OCI-LY7 (cell line): ENCODE measurements around the gene CORO6. TPM values are rescaled to one million over a fixed set of nuclear protein-coding genes. Genes with fewer than 3 reads are reported as not detected.

ENCODE experiments used
- BruUV-seq: library from RNA; stranded (reverse); fragments of 400-500 nt; replicated peaks from 2 replicates; lab custom pipeline; 2021; lab: Mats Ljungman, UMichigan
- CTCF ChIA-PET: fragments of 300-600 bp; sonication (Branson Sonifier 250); formaldehyde crosslinking; loops from one replicate; lab custom pipeline; 2022; ENCODE audit warnings: antibody characterized with exemption; ENCODE audit not compliant: unreplicated experiment; lab: Charles Lee
- POLR2A ChIA-PET: fragments of 300-600 bp; sonication (Branson Sonifier 250); formaldehyde crosslinking; loops from one replicate; lab custom pipeline; 2022; ENCODE audit warnings: antibody characterized with exemption; lab: Charles Lee
- DNase-seq: peaks from one replicate; pipeline ENCODE4 v3.0.0-alpha.2; 2015; ENCODE audit warnings: low spot score
- H2AFZ ChIP-seq: fragments of 200-600 bp; sonication (generic), shearing (Covaris generic); 2 replicates; pipeline ENCODE4 v1.6.1; 2014; ENCODE audit warnings: mild to moderate bottlenecking, antibody characterized with exemption, low read length, moderate library complexity
- H3K27ac ChIP-seq: fragments of 200-600 bp; sonication (generic); 2 replicates; pipeline ENCODE4 v1.5.1; 2014; ENCODE audit warnings: mixed run types, low read depth, mild to moderate bottlenecking, moderate library complexity, low read length, inconsistent platforms; ENCODE audit not compliant: poor library complexity, severe bottlenecking
- H3K36me3 ChIP-seq: fragments of 200-600 bp; sonication (generic); 2 replicates; pipeline ENCODE4 v1.6.1; 2014; ENCODE audit warnings: mild to moderate bottlenecking, antibody characterized with exemption, low read length, moderate library complexity, mixed read lengths; ENCODE audit not compliant: insufficient read depth
- H3K4me1 ChIP-seq: fragments of 200-600 bp; sonication (generic); 2 replicates; pipeline ENCODE4 v1.5.1; 2014; ENCODE audit warnings: mild to moderate bottlenecking, low read length; ENCODE audit not compliant: insufficient read depth, poor library complexity, severe bottlenecking
- H3K4me2 ChIP-seq: fragments of 200-600 bp; sonication (generic); 2 replicates; pipeline ENCODE4 v1.6.1; 2014; ENCODE audit warnings: mild to moderate bottlenecking, low read length
- H3K4me3 ChIP-seq: fragments of 200-600 bp; sonication (generic); 2 replicates; pipeline ENCODE4 v1.5.1; 2014; ENCODE audit warnings: mild to moderate bottlenecking, low read depth, low read length; ENCODE audit not compliant: poor library complexity, severe bottlenecking
- H3K79me2 ChIP-seq: fragments of 200-600 bp; sonication (generic); 2 replicates; pipeline ENCODE4 v1.6.1; 2016; ENCODE audit warnings: low read depth, mild to moderate bottlenecking, low read length, moderate library complexity, mixed read lengths; ENCODE audit not compliant: insufficient read depth
- H3K9me2 ChIP-seq: fragments of 200-600 bp; sonication (generic); 2 replicates; pipeline ENCODE4 v1.6.1; 2016; ENCODE audit warnings: mild to moderate bottlenecking, low read length, mixed read lengths; ENCODE audit not compliant: insufficient read depth
- H3K9me3 ChIP-seq: fragments of 200-600 bp; sonication (generic); 2 replicates; pipeline ENCODE4 v1.6.1; 2014; ENCODE audit warnings: mild to moderate bottlenecking, mixed run types, low read length, mixed read lengths
- H4K20me1 ChIP-seq: fragments of 200-600 bp; sonication (generic); 2 replicates; pipeline ENCODE4 v1.6.1; 2014; ENCODE audit warnings: mild to moderate bottlenecking, antibody characterized with exemption, low read length, moderate library complexity, mixed read lengths; ENCODE audit not compliant: insufficient read depth
- CTCF ChIP-seq: fragments of 200-600 bp; sonication (generic); conservative IDR thresholded peaks from 2 replicates; pipeline ENCODE4 v1.5.1; 2014; ENCODE audit warnings: mild to moderate bottlenecking, antibody characterized with exemption, low read length, moderate library complexity, mixed read lengths
- EZH2phosphoT487 ChIP-seq: fragments of 200-600 bp; sonication (generic); IDR thresholded peaks from 2 replicates; pipeline ENCODE4 v1.6.1; 2018; ENCODE audit warnings: low read depth, borderline replicate concordance, mild to moderate bottlenecking, mixed run types, antibody characterized with exemption, low read length, moderate library complexity, mixed read lengths
- intact Hi-C: fragments of 100-400 bp; cut with micrococcal nuclease; formaldehyde crosslinking; loops from one replicate; pipeline ENCODE4 v1.10.0; 2022; ENCODE audit not compliant: unreplicated experiment
- total RNA-seq, 2 experiments: library from RNA; depleted of rRNA in 1 of 2; stranded (reverse); fragments of >200 nt in 1 of 2; shearing (Covaris generic) in 1 of 2; gene quantifications; 2 replicates each; pipeline ENCODE4 v1.2.3, GENCODE V29; 2014 to 2022

Gene CORO6
- total RNA-seq, 2 experiments from 2014 or later: 5.9 to 6.2 TPM

- DNase-seq: no peak
- Histone ChIP-seq H3K36me3 (no peaks in the 10 kb centered on the region), H3K4me3 (peak overlapping the region; percentile 68), H3K9me2 (no peaks in the 10 kb centered on the region), H3K4me2 (peak overlapping the region; percentile 83), H3K4me1 (peaks cover 24% of the 10 kb centered on the region), H3K27ac (no peak overlapping the region), H3K79me2 (no peaks in the 10 kb centered on the region), H3K9me3 (no peaks in the 10 kb centered on the region), H4K20me1 (no peaks in the 10 kb centered on the region), H2AFZ (no peak overlapping the region)
- no TSS peak for BruUV-seq
- CTCF ChIA-PET: interaction anchor here (0.6 kb wide), 1 partner anchor 309 kb away, joined by 5 read pairs; no protein-coding TSS in a partner anchor
- POLR2A ChIA-PET: no interaction called here
- no peak for TF ChIP-seq CTCF
- no peak for TF ChIP-seq EZH2phosphoT487
- intact Hi-C loops: no loop called here
Observed at GRCh38 chr17:29621751-29622194, 939 bp downstream of the CORO6 start.

GRCh38 chr17:29620779-29621500 is 1.8 kb downstream of the CORO6 start:
- Histone ChIP-seq H3K4me2 (no peak overlapping the region), H4K20me1 (0 out of 2 replicates have a peak, but pooled peaks cover 7% of the 10 kb centered on the region), H3K9me3 (no peaks in the 10 kb centered on the region), H2AFZ (no peak overlapping the region), H3K9me2 (no peaks in the 10 kb centered on the region), H3K4me1 (peaks cover 33% of the 10 kb centered on the region), H3K4me3 (no peak overlapping the region), H3K27ac (no peak overlapping the region), H3K79me2 (no peaks in the 10 kb centered on the region), H3K36me3 (no peaks in the 10 kb centered on the region)
- intact Hi-C loops: no loop called here
- DNase-seq: no peak
- POLR2A ChIA-PET: no interaction called here
- no TSS peak for BruUV-seq
- CTCF ChIA-PET: no interaction called here
- no peak for TF ChIP-seq CTCF
- TF ChIP-seq EZH2phosphoT487: no peak

GRCh38 chr17:29620271-29620670 is 2.4 kb downstream of the CORO6 start:
- Histone ChIP-seq H3K36me3 (no peaks in the 10 kb centered on the region), H3K79me2 (no peaks in the 10 kb centered on the region), H3K9me2 (no peaks in the 10 kb centered on the region), H4K20me1 (0 out of 2 replicates have a peak, but pooled peaks cover 10% of the 10 kb centered on the region), H2AFZ (no peak overlapping the region), H3K4me2 (no peak overlapping the region), H3K4me1 (peaks cover 39% of the 10 kb centered on the region), H3K27ac (no peak overlapping the region), H3K4me3 (no peak overlapping the region), H3K9me3 (no peaks in the 10 kb centered on the region)
- BruUV-seq: no TSS peak
- TF ChIP-seq CTCF (no peak), EZH2phosphoT487 (no peak)
- ChIA-PET POLR2A (no interaction called here), CTCF (no interaction called here)
- intact Hi-C loops: no loop called here
- DNase-seq: no peak
